SK-N-SH (cell line): Measurements from ENCODE around the gene MEF2C.

ENCODE experiments used
- CTCF ChIP-seq: fragments of 200-600 bp; sonication (generic); IDR thresholded peaks from 2 replicates; pipeline ENCODE4 v1.6.1; 2017; ENCODE audit warnings: antibody characterized with exemption, mild to moderate bottlenecking, moderate library complexity
- EZH2phosphoT487 ChIP-seq: fragments of 200-600 bp; sonication (generic); IDR thresholded peaks from 2 replicates; pipeline ENCODE4 v1.6.1; 2017; ENCODE audit warnings: low read depth, mixed run types, mild to moderate bottlenecking, antibody characterized with exemption, moderate library complexity, borderline replicate concordance
- NFIC ChIP-seq: IDR thresholded peaks from 2 replicates; pipeline ENCODE4 v1.4.0; 2012; ENCODE audit warnings: borderline replicate concordance

GRCh38 chr5:88772047-88772446 lies 110.9 kb downstream of the MEF2C start:
- TF ChIP-seq EZH2phosphoT487 (no peak), CTCF (no peak), NFIC (no peak)
